ENCODE data around the gene NKAIN2.

NKAIN2 gene

GRCh38 chr6:124356811-124357210 is 553.1 kb downstream of the NKAIN2 start:
- Histone ChIP-seq H2BK120ac (ENCODE audit: insufficient read depth, low read length, poor library complexity) (no peak overlapping the region), H3K79me2 (ENCODE audit: control insufficient read depth, insufficient read depth, low read length, poor library complexity) (no peaks in the 10 kb centered on the region), H4K8ac (ENCODE audit: low read depth, low read length) (no peak overlapping the region), H2AK5ac (ENCODE audit: low read length) (no peak overlapping the region), H3K9ac (ENCODE audit: low read length) (no peak overlapping the region), H3K4me1 (ENCODE audit: control insufficient read depth in 1 of 2, insufficient read depth in 2 of 2, low read length in 2 of 2) (no peaks in the 10 kb centered on the region), H2BK5ac (ENCODE audit: low read depth, low read length, poor library complexity) (no peak overlapping the region), H3K79me1 (ENCODE audit: low read length) (no peaks in the 10 kb centered on the region), H3K9me3 (ENCODE audit: insufficient read depth, low read depth, low read length) (no peaks in the 10 kb centered on the region), H3K36me3 (ENCODE audit: control insufficient read depth in 1 of 2, insufficient read depth in 2 of 2, low read length in 2 of 2) (no peaks in the 10 kb centered on the region), H4K12ac (ENCODE audit: low read depth, low read length) (no peak overlapping the region), H3K4ac (ENCODE audit: low read depth, low read length) (no peak overlapping the region), H3K14ac (ENCODE audit: low read length) (no peak overlapping the region), H2BK12ac (ENCODE audit: low read length) (no peak overlapping the region), H4K91ac (ENCODE audit: low read depth, low read length) (no peak overlapping the region), H3K4me3 (ENCODE audit: low read depth, low read length) (no peak overlapping the region), H3K27me3 (ENCODE audit: insufficient read depth, low read length) (no peaks in the 10 kb centered on the region), H2AFZ (ENCODE audit: insufficient read depth, low read length, poor library complexity) (no peak overlapping the region), H3K23ac (ENCODE audit: low read length) (no peak overlapping the region), H3K18ac (ENCODE audit: low read length) (no peak overlapping the region), H3K27ac (ENCODE audit: low read depth, low read length) (no peak overlapping the region), H3K4me2 (ENCODE audit: low read length) (no peak overlapping the region)
- WGBS (ENCODE audit: extremely low coverage, insufficient coverage, insufficient read length): no CpG with 5 or more reads among the region's 1 CpG
- DNase-seq: no peak

DNA sequence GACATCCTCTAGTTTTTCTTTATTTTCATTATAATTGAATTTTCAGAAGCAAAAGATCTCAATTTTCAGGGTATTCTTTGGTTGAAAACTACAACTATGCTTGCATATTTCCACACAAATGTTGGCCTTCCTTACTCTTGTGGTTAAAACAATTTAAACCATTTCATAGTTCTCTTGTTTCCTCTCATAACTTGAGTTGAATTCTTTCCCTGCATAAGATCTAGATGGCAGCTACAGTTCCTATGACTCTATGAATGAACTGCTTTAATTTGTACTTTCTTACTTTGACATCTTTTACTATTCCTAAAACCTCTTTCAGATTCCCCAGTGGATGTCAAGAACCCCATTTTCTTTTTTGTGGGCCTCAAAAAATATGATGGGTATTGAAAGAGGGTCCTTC is 564.5 kb downstream of the NKAIN2 start:
- Histone ChIP-seq H2BK120ac (ENCODE audit: insufficient read depth, low read length, poor library complexity) (no peak overlapping the region), H3K4me3 (ENCODE audit: low read depth, low read length) (no peak overlapping the region), H3K4me1 (ENCODE audit: control insufficient read depth in 1 of 2, insufficient read depth in 2 of 2, low read length in 2 of 2) (no peaks in the 10 kb centered on the region), H2AK5ac (ENCODE audit: low read length) (no peak overlapping the region), H3K9me3 (ENCODE audit: insufficient read depth, low read depth, low read length) (no peaks in the 10 kb centered on the region), H3K9ac (ENCODE audit: low read length) (no peak overlapping the region), H3K79me1 (ENCODE audit: low read length) (no peaks in the 10 kb centered on the region), H3K23ac (ENCODE audit: low read length) (no peak overlapping the region), H3K4me2 (ENCODE audit: low read length) (no peak overlapping the region), H3K27ac (ENCODE audit: low read depth, low read length) (no peak overlapping the region), H4K12ac (ENCODE audit: low read depth, low read length) (no peak overlapping the region), H2AFZ (ENCODE audit: insufficient read depth, low read length, poor library complexity) (no peak overlapping the region), H3K18ac (ENCODE audit: low read length) (no peak overlapping the region), H3K27me3 (ENCODE audit: insufficient read depth, low read length) (no peaks in the 10 kb centered on the region), H3K14ac (ENCODE audit: low read length) (no peak overlapping the region), H3K4ac (ENCODE audit: low read depth, low read length) (no peak overlapping the region), H3K79me2 (ENCODE audit: control insufficient read depth, insufficient read depth, low read length, poor library complexity) (no peaks in the 10 kb centered on the region), H2BK12ac (ENCODE audit: low read length) (no peak overlapping the region), H4K8ac (ENCODE audit: low read depth, low read length) (no peak overlapping the region), H4K91ac (ENCODE audit: low read depth, low read length) (no peak overlapping the region), H3K36me3 (ENCODE audit: control insufficient read depth in 1 of 2, insufficient read depth in 2 of 2, low read length in 2 of 2) (no peaks in the 10 kb centered on the region), H2BK5ac (ENCODE audit: low read depth, low read length, poor library complexity) (no peak overlapping the region)
- no peak for DNase-seq

DNA sequence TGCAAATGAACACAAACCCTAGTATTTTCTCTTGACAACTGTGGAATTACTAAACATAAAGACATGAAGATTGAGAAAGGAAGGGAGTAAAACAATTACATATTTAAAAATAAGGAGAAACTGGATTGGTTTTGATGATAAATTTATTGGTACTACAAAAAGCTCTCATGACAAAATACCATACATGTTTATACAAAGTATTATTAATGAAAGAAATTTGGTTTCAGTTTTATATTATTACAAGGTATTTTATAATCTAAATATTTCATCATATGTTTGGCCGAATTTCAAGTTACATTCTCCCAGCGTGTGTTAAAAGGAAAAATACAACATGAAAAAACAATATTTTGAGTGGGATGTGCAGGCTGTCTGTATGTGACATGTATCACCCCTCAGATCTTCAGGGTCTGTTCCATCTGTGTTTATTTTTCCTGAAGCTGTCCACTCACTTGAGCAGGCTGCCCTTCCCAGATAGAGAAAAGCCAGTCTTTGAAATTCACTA is 568.4 kb downstream of the NKAIN2 start:
- H3K14ac ChIP-seq (ENCODE audit: low read length): no peak overlapping the region

DNA sequence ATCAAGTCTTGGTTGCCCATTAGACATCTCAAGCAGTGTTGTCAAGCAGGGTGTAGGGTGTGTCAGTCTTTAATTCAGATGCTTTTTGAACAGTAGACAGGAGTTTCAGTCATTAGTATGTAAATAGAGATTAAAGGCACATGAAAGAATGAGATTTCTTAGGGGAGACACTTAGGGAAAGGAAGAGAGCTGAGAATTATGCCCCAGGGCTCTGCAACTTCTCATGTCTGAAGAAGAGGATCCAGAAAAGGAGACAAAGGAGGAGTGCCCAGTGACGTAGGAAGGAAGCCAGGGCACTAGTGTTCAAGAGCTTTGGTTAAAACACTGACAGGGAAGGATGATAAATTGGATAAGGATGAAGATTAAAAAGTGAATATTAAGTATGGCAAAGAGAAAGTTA is 569.7 kb downstream of the NKAIN2 start:
- no peak overlapping the region for H3K27ac ChIP-seq (ENCODE audit: low read depth, low read length)
- no peaks in the 10 kb centered on the region for H3K79me2 ChIP-seq (ENCODE audit: control insufficient read depth, insufficient read depth, low read length, poor library complexity)
- no peak overlapping the region for H3K23ac ChIP-seq (ENCODE audit: low read length)
- H2AFZ ChIP-seq (ENCODE audit: insufficient read depth, low read length, poor library complexity): no peak overlapping the region
- DNase-seq: no peak
- H3K27me3 ChIP-seq (ENCODE audit: insufficient read depth, low read length): no peaks in the 10 kb centered on the region
- no peaks in the 10 kb centered on the region for H3K36me3 ChIP-seq (ENCODE audit: control insufficient read depth in 1 of 2, insufficient read depth in 2 of 2, low read length in 2 of 2)
- no peaks in the 10 kb centered on the region for H3K9me3 ChIP-seq (ENCODE audit: insufficient read depth, low read depth, low read length)
- H3K14ac ChIP-seq (ENCODE audit: low read length): no peak overlapping the region
- no CpG with 5 or more reads among the region's 1 CpG for WGBS (ENCODE audit: extremely low coverage, insufficient coverage, insufficient read length)
- no peak overlapping the region for H2BK12ac ChIP-seq (ENCODE audit: low read length)
- H4K8ac ChIP-seq (ENCODE audit: low read depth, low read length): no peak overlapping the region
- no peak overlapping the region for H4K91ac ChIP-seq (ENCODE audit: low read depth, low read length)
- no peak overlapping the region for H3K4me3 ChIP-seq (ENCODE audit: low read depth, low read length)
- no peak overlapping the region for H3K18ac ChIP-seq (ENCODE audit: low read length)
- H4K12ac ChIP-seq (ENCODE audit: low read depth, low read length): no peak overlapping the region
- no peak overlapping the region for H3K4me2 ChIP-seq (ENCODE audit: low read length)
- no peaks in the 10 kb centered on the region for H3K79me1 ChIP-seq (ENCODE audit: low read length)
- H3K9ac ChIP-seq (ENCODE audit: low read length): no peak overlapping the region
- no peaks in the 10 kb centered on the region for H3K4me1 ChIP-seq (ENCODE audit: control insufficient read depth in 1 of 2, insufficient read depth in 2 of 2, low read length in 2 of 2)
- no peak overlapping the region for H2BK120ac ChIP-seq (ENCODE audit: insufficient read depth, low read length, poor library complexity)
- H3K4ac ChIP-seq (ENCODE audit: low read depth, low read length): no peak overlapping the region
- no peak overlapping the region for H2BK5ac ChIP-seq (ENCODE audit: low read depth, low read length, poor library complexity)
- no peak overlapping the region for H2AK5ac ChIP-seq (ENCODE audit: low read length)

More for the DNA sequence above, 568.4 kb downstream of the NKAIN2 start:
- H4K8ac ChIP-seq (ENCODE audit: low read depth, low read length): no peak overlapping the region
- no peaks in the 10 kb centered on the region for H3K79me1 ChIP-seq (ENCODE audit: low read length)
- no peak for DNase-seq
- no peak overlapping the region for H2AFZ ChIP-seq (ENCODE audit: insufficient read depth, low read length, poor library complexity)
- no peak overlapping the region for H2BK5ac ChIP-seq (ENCODE audit: low read depth, low read length, poor library complexity)
- H2BK120ac ChIP-seq (ENCODE audit: insufficient read depth, low read length, poor library complexity): no peak overlapping the region
- H3K36me3 ChIP-seq (ENCODE audit: control insufficient read depth in 1 of 2, insufficient read depth in 2 of 2, low read length in 2 of 2): no peaks in the 10 kb centered on the region
- WGBS (ENCODE audit: extremely low coverage, insufficient coverage, insufficient read length): no CpG with 5 or more reads among the region's 2 CpGs
- no peak overlapping the region for H3K18ac ChIP-seq (ENCODE audit: low read length)
- no peak overlapping the region for H3K4ac ChIP-seq (ENCODE audit: low read depth, low read length)
- no peak overlapping the region for H4K12ac ChIP-seq (ENCODE audit: low read depth, low read length)
- no peaks in the 10 kb centered on the region for H3K4me1 ChIP-seq (ENCODE audit: control insufficient read depth in 1 of 2, insufficient read depth in 2 of 2, low read length in 2 of 2)
- no peak overlapping the region for H2BK12ac ChIP-seq (ENCODE audit: low read length)
- H3K27ac ChIP-seq (ENCODE audit: low read depth, low read length): no peak overlapping the region
- H3K4me3 ChIP-seq (ENCODE audit: low read depth, low read length): no peak overlapping the region
- no peak overlapping the region for H4K91ac ChIP-seq (ENCODE audit: low read depth, low read length)
- H2AK5ac ChIP-seq (ENCODE audit: low read length): no peak overlapping the region
- H3K23ac ChIP-seq (ENCODE audit: low read length): no peak overlapping the region
- H3K79me2 ChIP-seq (ENCODE audit: control insufficient read depth, insufficient read depth, low read length, poor library complexity): no peaks in the 10 kb centered on the region
- no peaks in the 10 kb centered on the region for H3K27me3 ChIP-seq (ENCODE audit: insufficient read depth, low read length)
- H3K9ac ChIP-seq (ENCODE audit: low read length): no peak overlapping the region
- no peak overlapping the region for H3K4me2 ChIP-seq (ENCODE audit: low read length)
- H3K9me3 ChIP-seq (ENCODE audit: insufficient read depth, low read depth, low read length): no peaks in the 10 kb centered on the region
